ENCODE results near the gene SPRN. TPM values are rescaled to one million over a fixed set of nuclear protein-coding genes. Genes with fewer than 3 reads are reported as not detected.
A peak's percentile ranks its signal among the peaks of the same experiment; 100 is the strongest.
"Not testable (repeated sequence)": the region's sequence is repeated elsewhere in the genome, so short reads cannot be mapped to it uniquely, and the experiment has no call there.

The SPRN gene, protein sequence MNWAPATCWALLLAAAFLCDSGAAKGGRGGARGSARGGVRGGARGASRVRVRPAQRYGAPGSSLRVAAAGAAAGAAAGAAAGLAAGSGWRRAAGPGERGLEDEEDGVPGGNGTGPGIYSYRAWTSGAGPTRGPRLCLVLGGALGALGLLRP
- total RNA-seq: not detected in 2 replicates

DNA sequence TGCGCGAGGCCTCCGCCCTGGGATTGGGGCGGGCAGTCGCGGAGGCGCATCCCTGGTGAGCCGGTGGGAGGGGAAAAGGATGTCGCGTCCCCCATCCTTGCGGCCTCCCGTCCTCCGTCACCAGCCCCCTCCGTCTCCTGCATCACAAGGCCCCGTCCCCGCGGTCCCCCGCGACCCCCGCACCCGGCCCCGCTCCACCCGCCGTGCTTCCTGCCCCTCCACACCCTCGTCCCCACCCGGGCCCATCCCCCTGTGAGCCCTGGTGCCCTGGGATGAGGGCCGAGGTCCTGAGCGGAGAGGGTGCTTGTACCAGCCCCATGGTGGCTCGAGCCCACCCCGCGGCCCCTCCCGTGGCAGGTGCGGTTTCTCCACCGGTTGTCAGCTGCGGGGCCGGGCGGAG is at the start of gene SPRN:
SPRN (minus strand) TSS at position 25 of the 400 bp plus-strand sequence. CDS start 944 bp downstream, outside the sequence.
- H3K4me1 Mint-ChIP-seq; intact Hi-C loops (cut with micrococcal nuclease); H3K9me3 Mint-ChIP-seq; DNase-seq; H3K36me3 Mint-ChIP-seq (ENCODE audit: low read depth); H3K27ac Mint-ChIP-seq: not testable (repeated sequence)
- peak within 1 kb of the TSS; percentile 39 for H3K4me3 Mint-ChIP-seq
- H3K27me3 Mint-ChIP-seq: peaks cover 10% of the 10 kb centered on the region

GRCh38 chr10:133474027-133474426 is 49.6 kb upstream of the SPRN start:
- H3K27ac Mint-ChIP-seq: no peak overlapping the region
- peak; percentile 29 for DNase-seq

DNA sequence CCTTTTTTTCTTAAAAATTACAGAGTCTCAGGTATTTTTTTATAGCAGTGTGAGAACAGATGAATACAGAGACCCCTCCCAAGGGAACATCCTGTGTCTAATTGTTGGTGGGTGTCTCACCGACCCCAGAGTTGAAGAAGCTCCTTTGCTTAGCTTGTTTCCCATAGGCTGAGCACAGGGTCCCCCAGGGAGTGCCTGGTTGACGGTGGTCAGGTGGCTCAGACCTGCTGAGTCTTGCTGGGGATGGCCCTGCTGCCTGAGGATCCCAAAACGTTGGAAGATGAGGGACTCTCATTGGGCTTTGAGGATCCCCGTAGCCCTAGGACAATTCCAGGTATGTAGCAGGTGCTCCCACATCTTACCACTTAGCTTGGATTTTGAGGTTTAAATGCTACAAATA is 48.8 kb upstream of the SPRN start:
- peaks cover 8% of the 10 kb centered on the region for H3K9me3 Mint-ChIP-seq
- no peak overlapping the region for H3K4me3 Mint-ChIP-seq
- H3K36me3 Mint-ChIP-seq (ENCODE audit: low read depth): no peaks in the 10 kb centered on the region
- intact Hi-C loops (cut with micrococcal nuclease): no loop called here
- H3K4me1 Mint-ChIP-seq: peaks cover 18% of the 10 kb centered on the region
- DNase-seq: peak; percentile 45
- no peak overlapping the region for H3K27ac Mint-ChIP-seq
- H3K27me3 Mint-ChIP-seq: no peaks in the 10 kb centered on the region

More at GRCh38 chr10:133474027-133474426, 49.6 kb upstream of the SPRN start:
- intact Hi-C loops (cut with micrococcal nuclease): no loop called here
- peaks cover 18% of the 10 kb centered on the region for H3K4me1 Mint-ChIP-seq
- H3K36me3 Mint-ChIP-seq (ENCODE audit: low read depth): no peaks in the 10 kb centered on the region
- no peak overlapping the region for H3K4me3 Mint-ChIP-seq
- peaks cover 7% of the 10 kb centered on the region for H3K9me3 Mint-ChIP-seq
- no peaks in the 10 kb centered on the region for H3K27me3 Mint-ChIP-seq

DNA sequence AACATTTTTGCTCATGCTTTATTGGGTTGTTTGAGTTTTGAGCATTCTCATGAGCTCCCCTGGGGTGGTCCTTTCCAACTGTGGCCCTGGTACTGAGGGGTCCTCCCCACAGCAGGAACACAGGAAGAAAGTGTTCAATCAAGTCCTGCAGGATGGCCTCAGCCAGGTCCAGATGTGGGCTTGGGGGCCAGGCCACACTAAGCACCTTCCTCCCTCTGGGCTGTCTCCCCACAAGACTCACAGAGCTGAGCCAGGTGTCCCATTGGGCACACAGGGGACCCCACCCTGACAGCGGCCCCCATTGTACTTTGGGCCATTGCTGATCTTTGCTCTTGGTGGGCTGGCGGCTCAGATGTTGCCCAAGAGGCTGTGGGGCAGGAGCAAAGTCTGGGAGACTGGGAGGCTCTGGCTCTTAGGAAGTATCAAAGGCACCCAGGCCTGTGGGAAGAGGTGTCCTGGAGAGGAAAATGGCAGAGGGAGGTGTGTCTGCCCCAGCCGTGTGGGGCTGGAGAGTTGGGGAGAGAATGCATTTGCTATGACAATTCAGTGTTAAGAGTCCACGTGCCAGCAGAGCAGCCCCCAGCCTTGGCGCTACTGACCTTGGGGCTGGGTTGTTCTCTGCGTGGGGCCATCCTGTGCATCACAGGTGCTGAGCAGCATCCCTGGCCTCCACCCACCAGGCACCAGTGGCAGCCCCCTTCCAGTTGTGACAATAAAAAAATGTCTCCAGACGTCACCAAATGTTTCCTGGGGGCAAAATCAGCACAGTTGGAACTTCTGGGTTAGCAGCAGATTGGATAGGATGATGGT is 47.1 kb upstream of the SPRN start:
- peaks cover 8% of the 10 kb centered on the region for H3K9me3 Mint-ChIP-seq
- intact Hi-C loops (cut with micrococcal nuclease): no loop called here
- no peaks in the 10 kb centered on the region for H3K27me3 Mint-ChIP-seq
- H3K27ac Mint-ChIP-seq: no peak overlapping the region
- no peak overlapping the region for H3K4me3 Mint-ChIP-seq
- no peaks in the 10 kb centered on the region for H3K36me3 Mint-ChIP-seq (ENCODE audit: low read depth)
- H3K4me1 Mint-ChIP-seq: peaks cover 18% of the 10 kb centered on the region
- DNase-seq: no peak

DNA sequence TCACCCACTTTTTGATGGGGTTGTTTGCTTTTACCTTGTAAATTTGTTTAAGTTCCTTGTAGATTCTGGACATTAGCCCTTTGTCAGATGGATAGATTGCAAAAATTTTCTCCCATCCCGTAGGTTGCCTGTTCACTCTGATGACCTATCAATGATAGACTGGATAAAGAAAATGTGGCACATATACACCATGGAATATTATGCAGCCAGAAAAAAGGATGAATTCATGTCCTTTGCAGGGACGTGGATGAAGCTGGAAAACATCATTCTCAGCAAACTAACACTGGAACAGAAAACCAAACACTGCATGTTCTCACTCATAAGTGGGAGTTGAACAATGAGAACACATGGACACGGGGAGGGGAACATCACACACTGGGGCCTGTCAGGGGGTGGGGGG is 44.8 kb upstream of the SPRN start:
- H3K4me1 Mint-ChIP-seq; DNase-seq; H3K36me3 Mint-ChIP-seq (ENCODE audit: low read depth); intact Hi-C loops (cut with micrococcal nuclease); H3K4me3 Mint-ChIP-seq; H3K27ac Mint-ChIP-seq; H3K27me3 Mint-ChIP-seq; H3K9me3 Mint-ChIP-seq: not testable (repeated sequence)

DNA sequence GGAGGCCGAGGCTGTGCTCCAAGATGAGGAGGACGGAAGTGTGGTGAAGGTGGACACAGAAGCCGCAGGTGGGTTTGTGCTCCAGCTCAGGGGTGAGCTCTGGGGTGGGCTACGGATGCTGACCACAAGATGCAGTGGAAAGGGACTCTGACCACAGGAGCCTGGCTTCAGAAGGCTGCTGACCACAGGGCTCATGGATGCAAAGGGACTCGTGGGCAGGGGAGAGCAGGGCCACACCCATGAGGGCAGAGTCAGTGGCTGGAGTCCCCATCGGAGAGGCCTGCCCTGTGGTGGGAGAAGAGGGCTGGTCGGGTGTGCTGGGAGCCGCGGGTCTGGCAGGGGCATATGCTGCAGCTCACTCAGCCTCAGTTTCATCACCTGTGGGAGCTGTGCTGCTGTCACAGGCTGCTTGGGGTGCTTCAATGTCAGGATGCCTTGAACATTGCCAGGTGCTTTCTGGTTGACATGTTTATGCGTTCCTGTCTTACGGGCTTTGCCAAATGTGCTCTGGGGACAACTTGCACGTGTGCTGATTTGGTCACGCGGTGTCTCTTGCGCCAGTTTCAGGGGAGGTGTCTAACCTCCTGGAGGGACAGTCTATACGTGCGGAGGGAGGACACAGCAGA is 43.0 kb upstream of the SPRN start:
- Mint-ChIP-seq H3K27ac (no peak overlapping the region), H3K4me1 (no peaks in the 10 kb centered on the region), H3K36me3 (ENCODE audit: low read depth) (no peaks in the 10 kb centered on the region), H3K9me3 (peaks cover 5% of the 10 kb centered on the region), H3K27me3 (no peaks in the 10 kb centered on the region), H3K4me3 (no peak overlapping the region)
- intact Hi-C loops (cut with micrococcal nuclease): no loop called here
- DNase-seq: peak; percentile 50

GRCh38 chr10:133466683-133467275 is 42.4 kb upstream of the SPRN start:
- Mint-ChIP-seq H3K36me3 (ENCODE audit: low read depth) (no peaks in the 10 kb centered on the region), H3K9me3 (peaks cover 5% of the 10 kb centered on the region), H3K4me1 (no peaks in the 10 kb centered on the region), H3K27me3 (no peaks in the 10 kb centered on the region), H3K4me3 (no peak overlapping the region), H3K27ac (no peak overlapping the region)
- peak; percentile 46 for DNase-seq
- intact Hi-C loops (cut with micrococcal nuclease): no loop called here

DNA sequence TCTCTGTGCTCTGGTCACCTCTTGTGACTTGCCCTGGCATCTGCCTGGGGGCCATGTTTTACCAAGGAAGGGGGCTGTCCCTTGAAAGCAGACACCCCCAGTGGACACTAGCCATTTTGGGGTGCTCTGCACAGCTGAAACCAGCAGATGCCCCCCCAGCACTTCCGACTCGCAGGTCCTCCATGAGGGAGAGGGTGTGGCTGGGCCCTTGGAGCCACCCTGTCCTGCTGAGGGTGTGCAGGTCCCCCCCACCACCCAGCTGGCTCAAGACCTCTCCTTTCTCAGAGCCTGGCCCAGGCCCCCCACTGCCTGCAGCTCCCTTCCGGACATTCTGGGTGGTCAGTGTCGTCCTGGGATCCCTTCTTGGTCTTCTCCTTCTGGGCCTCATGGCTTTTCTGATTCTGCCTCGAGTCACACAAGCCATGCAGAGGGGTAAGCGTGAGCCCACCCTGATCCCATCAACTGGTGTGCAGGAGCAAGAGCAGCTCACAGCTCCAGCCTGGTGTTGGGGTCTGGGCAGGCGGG is 41.6 kb upstream of the SPRN start:
- Mint-ChIP-seq H3K4me1 (no peaks in the 10 kb centered on the region), H3K9me3 (peaks cover 5% of the 10 kb centered on the region), H3K4me3 (no peak overlapping the region), H3K27me3 (no peaks in the 10 kb centered on the region), H3K27ac (no peak overlapping the region), H3K36me3 (ENCODE audit: low read depth) (no peaks in the 10 kb centered on the region)
- intact Hi-C loops (cut with micrococcal nuclease): no loop called here
- DNase-seq: peak; percentile 43

DNA sequence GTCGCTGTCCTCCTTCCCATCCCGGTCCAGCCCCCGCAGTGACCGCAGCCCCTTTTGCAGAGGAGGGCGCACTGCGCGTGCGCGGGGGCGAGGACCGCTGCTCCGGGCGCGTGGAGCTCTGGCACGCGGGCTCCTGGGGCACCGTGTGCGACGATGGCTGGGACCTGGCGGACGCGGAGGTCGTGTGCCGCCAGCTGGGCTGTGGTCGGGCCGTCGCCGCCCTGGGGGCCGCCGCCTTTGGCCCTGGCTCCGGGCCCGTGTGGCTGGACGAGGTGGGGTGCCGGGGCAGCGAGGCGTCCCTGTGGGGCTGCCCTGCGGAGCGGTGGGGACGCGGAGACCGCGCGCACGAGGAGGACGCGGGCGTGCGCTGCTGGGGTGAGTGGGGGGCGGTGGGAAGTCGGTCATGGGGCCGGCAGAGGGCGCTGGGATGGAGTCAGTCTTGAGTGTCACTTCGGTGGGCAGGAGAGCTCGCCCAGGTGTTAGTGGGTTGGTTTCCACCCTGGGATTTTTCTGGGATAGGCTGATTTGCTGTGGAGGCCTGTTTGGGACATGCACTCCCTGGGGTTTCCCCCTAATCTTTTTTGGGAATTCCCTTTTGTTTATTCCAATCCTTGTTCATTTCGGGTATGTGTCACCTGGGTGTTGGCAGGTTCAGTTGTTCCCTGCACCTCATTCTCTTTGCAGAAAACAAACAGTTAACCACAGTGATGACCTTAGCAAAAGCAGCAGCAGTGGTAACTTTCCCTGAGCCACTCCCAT is 40.9 kb upstream of the SPRN start:
- H3K9me3 Mint-ChIP-seq: peaks cover 5% of the 10 kb centered on the region
- no peak overlapping the region for H3K27ac Mint-ChIP-seq
- H3K36me3 Mint-ChIP-seq (ENCODE audit: low read depth): no peaks in the 10 kb centered on the region
- intact Hi-C loops (cut with micrococcal nuclease): no loop called here
- H3K4me3 Mint-ChIP-seq: no peak overlapping the region
- no peaks in the 10 kb centered on the region for H3K27me3 Mint-ChIP-seq
- DNase-seq: peak; percentile 41
- no peaks in the 10 kb centered on the region for H3K4me1 Mint-ChIP-seq

GRCh38 chr10:133464582-133465031 is 40.2 kb upstream of the SPRN start:
- Mint-ChIP-seq H3K36me3 (ENCODE audit: low read depth) (no peaks in the 10 kb centered on the region), H3K4me1 (no peaks in the 10 kb centered on the region), H3K4me3 (no peak overlapping the region), H3K27me3 (no peaks in the 10 kb centered on the region), H3K9me3 (peaks cover 5% of the 10 kb centered on the region), H3K27ac (no peak overlapping the region)
- intact Hi-C loops (cut with micrococcal nuclease): no loop called here
- DNase-seq: peak; percentile 45

DNA sequence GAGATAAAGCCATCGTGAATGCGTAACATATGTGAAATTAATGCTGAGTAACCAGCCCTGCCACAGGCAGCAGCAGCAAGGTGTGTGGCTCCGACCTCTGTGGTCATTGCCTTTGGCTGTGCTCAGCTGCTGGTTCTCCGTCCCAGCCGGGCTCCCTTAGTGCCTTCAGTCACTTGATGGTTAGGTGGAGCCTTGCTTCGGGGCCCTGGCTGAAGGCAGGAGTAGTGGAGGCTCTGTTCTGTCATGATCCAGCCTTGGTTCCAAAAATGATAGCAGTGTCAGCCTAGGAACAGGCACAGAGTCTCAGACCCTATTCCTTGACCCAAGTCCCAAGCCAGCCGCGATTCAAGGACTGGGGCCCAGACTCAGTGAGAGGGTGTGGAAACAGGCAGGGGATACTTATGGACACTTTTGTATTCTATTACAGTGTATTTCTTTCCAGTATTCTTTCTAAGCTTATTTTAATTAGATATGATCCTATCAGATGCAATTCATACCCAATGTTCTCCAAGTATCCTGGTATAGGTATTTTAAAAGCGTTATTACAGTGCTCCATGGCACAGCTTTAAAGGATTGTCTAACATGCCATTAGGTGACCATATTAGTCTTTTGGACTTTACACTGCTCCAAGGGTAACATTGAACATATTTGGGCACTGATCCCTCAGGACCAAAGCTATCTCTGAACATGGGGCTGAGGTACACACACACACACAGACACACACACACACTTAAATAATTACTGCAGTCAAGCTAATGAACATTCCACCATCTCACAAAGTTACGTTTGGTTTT is 38.3 kb upstream of the SPRN start:
- Mint-ChIP-seq H3K4me3 (no peak overlapping the region), H3K27ac (no peak overlapping the region), H3K27me3 (no peaks in the 10 kb centered on the region), H3K4me1 (no peaks in the 10 kb centered on the region), H3K36me3 (ENCODE audit: low read depth) (no peaks in the 10 kb centered on the region), H3K9me3 (no peaks in the 10 kb centered on the region)
- DNase-seq: peak; percentile 41
- intact Hi-C loops (cut with micrococcal nuclease): no loop called here

DNA sequence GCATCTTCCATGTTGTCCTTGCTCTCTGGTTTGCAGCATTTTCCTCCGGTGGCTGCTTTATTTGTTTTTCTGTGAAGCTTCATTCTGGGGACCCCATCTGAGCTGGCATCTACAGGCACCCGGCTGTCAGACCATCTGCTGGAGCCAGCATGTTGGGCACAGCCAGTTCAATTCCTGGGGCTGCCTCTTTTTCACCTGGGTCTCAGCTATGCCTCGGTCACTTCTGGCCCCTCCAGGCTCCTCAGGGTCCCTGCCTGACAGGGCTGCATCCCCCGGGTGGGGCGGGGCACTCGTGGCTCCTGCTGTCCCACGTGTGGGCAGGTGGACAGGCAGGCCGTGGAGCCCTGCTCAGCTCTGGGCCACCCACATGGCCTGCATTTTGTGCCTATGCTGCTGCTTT is 37.4 kb upstream of the SPRN start:
- Mint-ChIP-seq H3K27ac (no peak overlapping the region), H3K4me3 (no peak overlapping the region), H3K4me1 (no peaks in the 10 kb centered on the region), H3K9me3 (no peaks in the 10 kb centered on the region), H3K36me3 (ENCODE audit: low read depth) (no peaks in the 10 kb centered on the region), H3K27me3 (no peaks in the 10 kb centered on the region)
- peak; percentile 35 for DNase-seq
- intact Hi-C loops (cut with micrococcal nuclease): no loop called here

GRCh38 chr10:133461027-133461426 is 36.6 kb upstream of the SPRN start:
- Mint-ChIP-seq H3K9me3 (no peaks in the 10 kb centered on the region), H3K4me1 (no peaks in the 10 kb centered on the region), H3K27ac (no peak overlapping the region), H3K36me3 (ENCODE audit: low read depth) (no peaks in the 10 kb centered on the region), H3K4me3 (no peak overlapping the region), H3K27me3 (no peaks in the 10 kb centered on the region)
- intact Hi-C loops (cut with micrococcal nuclease): no loop called here
- peak; percentile 8 for DNase-seq

Measured in activated CD4-positive, alpha-beta T cell treated with anti-CD3 and anti-CD28 coated beads, Interleukin-2, amount 10 ng/mL, durations not matched to agents 24 days and 14 days (primary cell).